Nephron (organoid): ENCODE measurements around the gene COL4A3.
A peak's percentile ranks its signal among the peaks of the same experiment; 100 is the strongest.

ENCODE experiments used
- H3K27ac Mint-ChIP-seq, 3 experiments: 2 replicates each; pipeline ENCODE4 v1.8.0; 2020; ENCODE audit warnings: mixed read lengths in 3 of 3, mild to moderate bottlenecking in 2 of 3, moderate library complexity in 1 of 3
- H3K27me3 Mint-ChIP-seq: 2 replicates; pipeline ENCODE4 v1.8.0; 2021; ENCODE audit warnings: low read depth, mild to moderate bottlenecking, moderate library complexity, mixed read lengths
- H3K36me3 Mint-ChIP-seq: 2 replicates; pipeline ENCODE4 v1.8.0; 2020; ENCODE audit warnings: low read depth, mixed read lengths
- H3K4me1 Mint-ChIP-seq: 2 replicates; pipeline ENCODE4 v1.8.0; 2020; ENCODE audit warnings: mixed read lengths
- H3K4me3 Mint-ChIP-seq, 3 experiments: 2 replicates each; pipeline ENCODE4 v1.8.0; 2020; ENCODE audit warnings: mild to moderate bottlenecking in 3 of 3, mixed read lengths in 3 of 3, moderate library complexity in 2 of 3
- H3K9me3 Mint-ChIP-seq: 2 replicates; pipeline ENCODE4 v1.8.0; 2020; ENCODE audit warnings: mixed read lengths
- CTCF ChIP-seq, 3 experiments: fragments of 200-600 bp; sonication (generic); IDR thresholded peaks; one replicate each; pipeline ENCODE4 v1.5.0; 2021; ENCODE audit warnings: antibody characterized with exemption in 3 of 3; ENCODE audit not compliant: unreplicated experiment in 3 of 3

Gene COL4A3

GRCh38 chr2:227163998-227164762, at the start of gene COL4A3, which contains the start of gene COL4A4:
Gene COL4A3 (plus strand): TSS chr2:227164624. CDS start chr2:227164727, 103 bp downstream.
Gene COL4A4 (minus strand): TSS chr2:227164205. CDS start chr2:227147483, 16,722 bp downstream.
- Mint-ChIP-seq H3K27me3 (peaks cover 91% of the 10 kb centered on the region), H3K9me3 (peaks cover 18% of the 10 kb centered on the region), H3K4me3 (peak within 1 kb of the TSS; percentile 82 to 87 (median 86)), H3K4me1 (peaks cover 5% of the 10 kb centered on the region), H3K27ac (no peak within 1 kb of the TSS), H3K36me3 (no peaks in the 10 kb centered on the region)
- no peak for TF ChIP-seq CTCF (IDR thresholded peaks at IDR 0.05; ENCODE audit: unreplicated experiment in 3 of 3)

DNA sequence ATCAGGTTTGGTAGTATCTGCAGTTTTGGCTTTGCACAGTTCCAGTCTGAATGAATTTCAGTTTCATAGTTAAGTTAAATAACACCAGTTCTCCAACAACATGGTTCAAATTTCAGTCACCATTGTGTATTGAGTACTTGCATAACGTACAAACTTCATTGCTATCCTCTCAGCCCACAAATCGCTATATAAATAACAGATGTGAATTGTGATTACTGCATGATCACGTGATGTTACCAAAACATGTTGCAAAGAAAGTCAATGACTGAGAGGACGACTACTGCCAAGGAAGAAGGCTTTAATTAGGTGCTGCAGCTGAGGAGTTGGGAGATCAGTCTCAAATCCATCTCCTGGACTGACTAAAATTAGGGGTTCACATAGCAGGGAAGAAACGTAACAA, 48.7 kb upstream of the COL4A3 start:
- Mint-ChIP-seq H3K36me3 (no peaks in the 10 kb centered on the region), H3K4me3 (no peak overlapping the region), H3K27ac (no peak overlapping the region), H3K9me3 (no peaks in the 10 kb centered on the region), H3K27me3 (peaks cover 3% of the 10 kb centered on the region), H3K4me1 (peaks cover 4% of the 10 kb centered on the region)
- no peak for TF ChIP-seq CTCF (IDR thresholded peaks at IDR 0.05; ENCODE audit: unreplicated experiment in 3 of 3)

- TF ChIP-seq CTCF (IDR thresholded peaks at IDR 0.05; ENCODE audit: unreplicated experiment in 3 of 3): no peak
- H3K27me3 Mint-ChIP-seq: peaks cover 3% of the 10 kb centered on the region
- no peaks in the 10 kb centered on the region for H3K36me3 Mint-ChIP-seq
- peaks cover 4% of the 10 kb centered on the region for H3K4me1 Mint-ChIP-seq
- H3K4me3 Mint-ChIP-seq: no peak overlapping the region
- H3K27ac Mint-ChIP-seq: no peak overlapping the region
- no peaks in the 10 kb centered on the region for H3K9me3 Mint-ChIP-seq
Measured at GRCh38 chr2:227117027-227117426, 47.4 kb upstream of the COL4A3 start.

GRCh38 chr2:227117852-227118251, 46.6 kb upstream of the COL4A3 start:
- peaks cover 3% of the 10 kb centered on the region for H3K27me3 Mint-ChIP-seq
- H3K36me3 Mint-ChIP-seq: no peaks in the 10 kb centered on the region
- no peak overlapping the region for H3K27ac Mint-ChIP-seq
- peaks cover 4% of the 10 kb centered on the region for H3K4me1 Mint-ChIP-seq
- no peaks in the 10 kb centered on the region for H3K9me3 Mint-ChIP-seq
- no peak for TF ChIP-seq CTCF (IDR thresholded peaks at IDR 0.05; ENCODE audit: unreplicated experiment in 3 of 3)
- H3K4me3 Mint-ChIP-seq: no peak overlapping the region

DNA sequence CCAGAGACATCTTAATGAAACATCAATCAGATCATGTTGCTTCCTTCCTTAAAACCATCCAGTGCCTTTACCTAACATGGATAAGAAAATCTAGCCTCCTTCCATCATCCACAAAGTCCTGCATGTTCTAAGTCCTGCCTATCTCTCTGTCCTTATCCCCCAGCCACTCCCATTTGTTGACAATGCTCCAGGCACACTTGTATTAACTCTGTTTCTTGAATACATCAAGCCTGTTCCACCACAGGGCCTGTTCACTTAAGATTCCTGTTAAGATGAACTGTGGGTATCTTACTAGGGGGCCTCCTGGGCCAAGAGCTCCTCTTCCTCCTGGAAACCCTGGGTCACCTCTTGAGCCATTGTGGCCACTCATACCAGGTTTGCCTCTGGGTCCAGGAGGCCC, 46.1 kb upstream of the COL4A3 start:
- Mint-ChIP-seq H3K27ac (no peak overlapping the region), H3K9me3 (no peaks in the 10 kb centered on the region), H3K4me3 (no peak overlapping the region), H3K4me1 (peaks cover 4% of the 10 kb centered on the region), H3K27me3 (peaks cover 3% of the 10 kb centered on the region), H3K36me3 (no peaks in the 10 kb centered on the region)
- TF ChIP-seq CTCF (IDR thresholded peaks at IDR 0.05; ENCODE audit: unreplicated experiment in 3 of 3): no peak

DNA sequence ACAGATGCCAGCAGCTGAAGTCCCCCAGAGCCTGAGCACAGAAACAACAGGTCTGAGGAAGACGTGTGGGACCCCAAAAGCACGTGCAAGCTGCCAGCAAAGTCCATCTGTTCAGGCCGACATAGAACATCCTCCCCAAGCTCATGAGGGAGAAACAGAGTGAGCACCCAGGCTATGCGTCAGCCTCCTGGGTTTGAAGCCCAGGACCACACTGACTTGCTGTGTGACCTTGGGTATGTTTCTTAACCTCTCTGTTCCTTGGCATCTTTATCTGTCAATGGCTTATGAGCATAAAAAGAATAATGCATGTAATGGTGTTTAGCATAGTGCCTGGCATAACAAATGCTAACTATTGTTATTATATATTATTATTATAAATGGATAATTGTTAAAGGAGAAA, 40.7 kb upstream of the COL4A3 start:
- Mint-ChIP-seq H3K27me3 (peaks cover 5% of the 10 kb centered on the region), H3K4me3 (no peak overlapping the region), H3K27ac (no peak overlapping the region), H3K9me3 (no peaks in the 10 kb centered on the region), H3K36me3 (no peaks in the 10 kb centered on the region), H3K4me1 (peaks cover 11% of the 10 kb centered on the region)
- no peak for TF ChIP-seq CTCF (IDR thresholded peaks at IDR 0.05; ENCODE audit: unreplicated experiment in 3 of 3)
